ENCODE measurements around the gene ARGLU1.

ARGLU1 gene

GRCh38 chr13:106561551-106562170, 6.3 kb downstream of the ARGLU1 start:
- TF ChIP-seq CTCF (IDR thresholded peaks at IDR 0.05; ENCODE audit: low read depth, low read length, missing control alignments): no peak
- no peak for DNase-seq (ENCODE audit: extremely low read depth, low read depth)

GRCh38 chr13:106560821-106561220, 7.1 kb downstream of the ARGLU1 start:
- DNase-seq (ENCODE audit: extremely low read depth, low read depth): no peak
- no peak for TF ChIP-seq CTCF (IDR thresholded peaks at IDR 0.05; ENCODE audit: low read depth, low read length, missing control alignments)
- no peak overlapping the region for H3K4me3 ChIP-seq (replicated peaks; ENCODE audit: low read depth, low read length)

More at GRCh38 chr13:106561551-106562170, 6.3 kb downstream of the ARGLU1 start:
- H3K4me3 ChIP-seq (replicated peaks; ENCODE audit: low read depth, low read length): no peak overlapping the region

GRCh38 chr13:106558527-106558926, 9.4 kb downstream of the ARGLU1 start:
- no peak overlapping the region for H3K4me3 ChIP-seq (replicated peaks; ENCODE audit: low read depth, low read length)
- DNase-seq (ENCODE audit: extremely low read depth, low read depth): no peak
- TF ChIP-seq CTCF (IDR thresholded peaks at IDR 0.05; ENCODE audit: low read depth, low read length, missing control alignments): no peak

GRCh38 chr13:106555631-106556328, 12.2 kb downstream of the ARGLU1 start:
- DNase-seq (ENCODE audit: extremely low read depth, low read depth): no peak
- TF ChIP-seq CTCF (IDR thresholded peaks at IDR 0.05; ENCODE audit: low read depth, low read length, missing control alignments): no peak

GRCh38 chr13:106551751-106552150, 16.2 kb downstream of the ARGLU1 start:
- H3K4me3 ChIP-seq (replicated peaks; ENCODE audit: low read depth, low read length): no peak overlapping the region
- DNase-seq (ENCODE audit: extremely low read depth, low read depth): no peak
- no peak for TF ChIP-seq CTCF (IDR thresholded peaks at IDR 0.05; ENCODE audit: low read depth, low read length, missing control alignments)

More at GRCh38 chr13:106555631-106556328, 12.2 kb downstream of the ARGLU1 start:
- H3K4me3 ChIP-seq (replicated peaks; ENCODE audit: low read depth, low read length): no peak overlapping the region

- no peak overlapping the region for H3K4me3 ChIP-seq (replicated peaks; ENCODE audit: low read depth, low read length)
- no peak for DNase-seq (ENCODE audit: extremely low read depth, low read depth)
- no peak for TF ChIP-seq CTCF (IDR thresholded peaks at IDR 0.05; ENCODE audit: low read depth, low read length, missing control alignments)
Observed at GRCh38 chr13:106551350-106551749, 16.6 kb downstream of the ARGLU1 start.
